GM23248 (cell line): Measurements from ENCODE around the gene SYVN1. TPM values are rescaled to one million over a fixed set of nuclear protein-coding genes. Genes with fewer than 3 reads are reported as not detected.

Source experiments
- DNase-seq: peaks from one replicate; pipeline ENCODE4 v3.0.0-alpha.2; 2015
- H2AFZ ChIP-seq: fragments of 200-600 bp; sonication (generic); 2 replicates; pipeline ENCODE4 v1.6.1; 2016; ENCODE audit warnings: antibody characterized with exemption
- H3F3A ChIP-seq: fragments of 200-600 bp; sonication (generic); 2 replicates; pipeline ENCODE4 v1.6.1; 2016; ENCODE audit warnings: mild to moderate bottlenecking, antibody characterized with exemption, mixed run types; ENCODE audit not compliant: insufficient read depth
- H3K27ac ChIP-seq: fragments of 200-600 bp; sonication (generic); 2 replicates; pipeline ENCODE4 v1.5.1; 2016; ENCODE audit warnings: mild to moderate bottlenecking
- H3K27me3 ChIP-seq: fragments of 200-600 bp; sonication (generic); replicated peaks from 2 replicates; pipeline ENCODE4 v1.6.1; 2016; ENCODE audit warnings: mild to moderate bottlenecking; ENCODE audit not compliant: insufficient read depth
- H3K36me3 ChIP-seq: fragments of 200-600 bp; sonication (generic); 2 replicates; pipeline ENCODE4 v1.6.1; 2016; ENCODE audit warnings: low read depth, mild to moderate bottlenecking
- H3K4me1 ChIP-seq: fragments of 200-600 bp; sonication (generic); 2 replicates; pipeline ENCODE4 v1.6.1; 2016; ENCODE audit warnings: mild to moderate bottlenecking; ENCODE audit not compliant: insufficient read depth
- H3K4me2 ChIP-seq: fragments of 200-600 bp; sonication (generic); one replicate; pipeline ENCODE4 v1.6.1; 2016; ENCODE audit warnings: mild to moderate bottlenecking; ENCODE audit not compliant: unreplicated experiment
- H3K4me3 ChIP-seq: fragments of 200-600 bp; sonication (generic); 2 replicates; pipeline ENCODE4 v1.5.1; 2016; ENCODE audit warnings: mild to moderate bottlenecking
- H3K79me2 ChIP-seq: fragments of 200-600 bp; sonication (generic); 2 replicates; pipeline ENCODE4 v1.6.1; 2016; ENCODE audit warnings: mild to moderate bottlenecking; ENCODE audit not compliant: insufficient read depth
- H3K9ac ChIP-seq: fragments of 200-600 bp; sonication (generic); 2 replicates; pipeline ENCODE4 v1.6.1; 2016; ENCODE audit warnings: mild to moderate bottlenecking
- H3K9me2 ChIP-seq: fragments of 200-600 bp; sonication (generic); 2 replicates; pipeline ENCODE4 v1.6.1; 2016; ENCODE audit warnings: mixed run types, mild to moderate bottlenecking, moderate library complexity; ENCODE audit not compliant: insufficient read depth
- H3K9me3 ChIP-seq: fragments of 200-600 bp; sonication (generic); one replicate; pipeline ENCODE4 v1.6.1; 2017; ENCODE audit warnings: low read depth
- H4K20me1 ChIP-seq: fragments of 200-600 bp; sonication (generic); 2 replicates; pipeline ENCODE4 v1.6.0; 2016; ENCODE audit not compliant: insufficient read depth
- EZH2 ChIP-seq: fragments of 200-600 bp; sonication (generic); IDR thresholded peaks from 2 replicates; pipeline ENCODE4 v1.6.1; 2018; ENCODE audit warnings: antibody characterized with exemption, mild to moderate bottlenecking; ENCODE audit not compliant: insufficient read depth, poor library complexity, severe bottlenecking
- EZH2phosphoT487 ChIP-seq: fragments of 200-600 bp; sonication (generic); IDR thresholded peaks from 2 replicates; pipeline ENCODE4 v1.6.1; 2018; ENCODE audit warnings: antibody characterized with exemption, moderate library complexity, mild to moderate bottlenecking, low read depth; ENCODE audit not compliant: insufficient read depth
- WGBS, 2 experiments: methylation state at CpG; one replicate each; pipeline ENCODE4 v1.1.6; 2015 to 2017; ENCODE audit warnings: low lambda C conversion rate in 2 of 2, low coverage in 1 of 2; ENCODE audit errors: missing lambda C conversion rate in 2 of 2; 5-methylcytosine and 5-hydroxymethylcytosine counted together
- in situ Hi-C: fragments of 300-500 bp; cut with MboI; formaldehyde crosslinking; loops from 2 replicates; pipeline ENCODE4 v1.15.0; 2020
- polyA plus RNA-seq: library from polyadenylated mRNA; unstranded; fragments of >200 nt; fragmentation: Nextera tagmentation; extraction: Ambion mirVana; gene quantifications from 2 replicates; pipeline ENCODE4 v1.2.1, GENCODE V29; 2016
- total RNA-seq: library from RNA; depleted of rRNA; stranded (reverse); fragments of >200 nt; shearing (Covaris generic); gene quantifications from 2 replicates; pipeline ENCODE4 v1.2.3, GENCODE V29; 2014

The SYVN1 gene
- total and polyA plus RNA-seq, 2 experiments from 2014 or later = 21.2 to 29.5 TPM

- no peak for TF ChIP-seq EZH2
- TF ChIP-seq EZH2phosphoT487 = no peak
- H3F3A ChIP-seq = peaks cover 11% of the 10 kb centered on the region
- WGBS, 2 experiments = 76 to 80% methylated on average over 13 to 15 of the region's 15 CpGs
- H3K9me3 ChIP-seq = no peaks in the 10 kb centered on the region
- no peak overlapping the region for H2AFZ ChIP-seq
- no peak overlapping the region for H3K4me2 ChIP-seq
- peaks cover 8% of the 10 kb centered on the region for H3K4me1 ChIP-seq
- peaks cover 47% of the 10 kb centered on the region for H3K79me2 ChIP-seq
- no peak overlapping the region for H3K27ac ChIP-seq
- no peak for DNase-seq
- H3K9ac ChIP-seq = no peak overlapping the region
- in situ Hi-C loops = no loop called here
- no peaks in the 10 kb centered on the region for H3K9me2 ChIP-seq
- H4K20me1 ChIP-seq = no peaks in the 10 kb centered on the region
- H3K36me3 ChIP-seq = peaks cover 20% of the 10 kb centered on the region; the same call in 1 of the 2 replicates
- no peaks in the 10 kb centered on the region for H3K27me3 ChIP-seq
- H3K4me3 ChIP-seq = no peak overlapping the region
These were observed 5.9 kb downstream of the SYVN1 start for GRCh38 chr11:65128182-65129145.

- Histone ChIP-seq H2AFZ (no peak overlapping the region), H3K79me2 (peaks cover 47% of the 10 kb centered on the region), H3K9ac (no peak overlapping the region), H3K9me2 (no peaks in the 10 kb centered on the region), H3K4me2 (no peak overlapping the region), H4K20me1 (no peaks in the 10 kb centered on the region), H3K27ac (no peak overlapping the region), H3K9me3 (no peaks in the 10 kb centered on the region), H3K4me1 (peaks cover 9% of the 10 kb centered on the region), H3K27me3 (no peaks in the 10 kb centered on the region), H3K36me3 (peaks cover 18% of the 10 kb centered on the region; the same call in 1 of the 2 replicates), H3F3A (peaks cover 16% of the 10 kb centered on the region), H3K4me3 (no peak overlapping the region)
- in situ Hi-C loops = no loop called here
- DNase-seq = no peak
- TF ChIP-seq EZH2 (no peak), EZH2phosphoT487 (no peak)
- WGBS, 2 experiments = 71 to 72% methylated on average over 9 to 12 of the region's 12 CpGs
These were observed 6.7 kb downstream of the SYVN1 start for GRCh38 chr11:65127473-65128181.

- Histone ChIP-seq H3K9me3 (no peaks in the 10 kb centered on the region), H3F3A (peaks cover 16% of the 10 kb centered on the region), H3K27ac (no peak overlapping the region), H3K4me2 (no peak overlapping the region), H3K27me3 (no peaks in the 10 kb centered on the region), H3K36me3 (peaks cover 16% of the 10 kb centered on the region; the same call in 1 of the 2 replicates), H2AFZ (no peak overlapping the region), H3K4me1 (peaks cover 8% of the 10 kb centered on the region; the same call in 1 of the 2 replicates), H3K9ac (no peak overlapping the region), H3K4me3 (no peak overlapping the region), H4K20me1 (no peaks in the 10 kb centered on the region), H3K9me2 (no peaks in the 10 kb centered on the region), H3K79me2 (peaks cover 44% of the 10 kb centered on the region)
- TF ChIP-seq EZH2phosphoT487 (no peak), EZH2 (no peak)
- 50 to 64% methylated on average over 6 of the region's 6 CpGs for WGBS, 2 experiments
- DNase-seq = no peak
- in situ Hi-C loops = no loop called here
These were observed 7.6 kb downstream of the SYVN1 start for GRCh38 chr11:65126624-65127274.
